ENCODE measurements around the gene TNIP2. TPM values are rescaled to one million over a fixed set of nuclear protein-coding genes. Genes with fewer than 3 reads are reported as not detected.

Gene TNIP2
- total and polyA plus RNA-seq, 9 donors = 6.4 to 43.2 (median 30.5) TPM

GRCh38 chr4:2725380-2725779, 30.8 kb downstream of the TNIP2 start:
- TF ChIP-seq POLR2A (IDR thresholded peaks at IDR 0.05) = no peak
- no peak for TF ChIP-seq EP300 (IDR thresholded peaks at IDR 0.05)
- no peak for TF ChIP-seq CTCF (IDR thresholded peaks at IDR 0.05)
- Histone ChIP-seq H3K36me3 (no peaks in the 10 kb centered on the region), H3K4me3 (no peak overlapping the region), H3K27me3 (no peaks in the 10 kb centered on the region), H3K27ac (no peak overlapping the region), H3K9me3 (no peaks in the 10 kb centered on the region), H3K4me1 (ENCODE audit: insufficient read depth) (no peaks in the 10 kb centered on the region)
- 89 to 95% (median 93%) methylated on average over 4 of the region's 4 CpGs for WGBS, 3 donors
- intact Hi-C loops (cut with DNase I) = no loop called here
- no peak for DNase-seq

GRCh38 chr4:2723751-2724150, 32.4 kb downstream of the TNIP2 start:
- H3K27ac ChIP-seq = no peak overlapping the region
- H3K9me3 ChIP-seq = no peaks in the 10 kb centered on the region
- no peak for TF ChIP-seq CTCF (IDR thresholded peaks at IDR 0.05)
- 87 to 94% (median 90%) methylated on average over 3 of the region's 3 CpGs for WGBS, 3 donors
- intact Hi-C loops (cut with DNase I) = no loop called here
- H3K36me3 ChIP-seq = no peaks in the 10 kb centered on the region
- no peaks in the 10 kb centered on the region for H3K4me1 ChIP-seq (ENCODE audit: insufficient read depth)
- H3K4me3 ChIP-seq = no peak overlapping the region
- peak in 2 of 5 donors; percentile 5 to 23 for DNase-seq
- H3K27me3 ChIP-seq = no peaks in the 10 kb centered on the region

DNA sequence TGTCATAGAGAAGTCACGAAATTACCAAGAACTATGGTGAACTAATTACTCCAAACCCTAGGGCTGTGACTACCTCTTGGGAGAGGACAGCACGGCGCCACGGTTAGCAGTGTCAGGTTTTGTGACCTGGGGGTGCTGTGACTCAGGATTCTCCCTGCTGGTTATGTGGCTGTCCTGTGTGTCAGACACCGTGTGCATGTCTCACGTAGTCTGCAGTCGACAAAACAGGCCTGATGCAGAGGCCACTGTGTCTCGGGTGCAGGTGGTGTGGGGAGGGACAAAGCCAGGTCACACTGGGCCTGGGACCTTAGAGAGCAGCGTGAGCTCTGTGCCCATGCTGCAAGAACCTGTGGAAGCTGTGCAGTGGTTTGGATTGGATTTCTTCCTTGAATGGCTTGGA, 34.1 kb downstream of the TNIP2 start:
- no peak overlapping the region for H3K27ac ChIP-seq
- DNase-seq = peak in 2 of 5 donors; percentile 6 to 15
- H3K4me1 ChIP-seq (ENCODE audit: insufficient read depth) = no peaks in the 10 kb centered on the region
- H3K36me3 ChIP-seq = no peaks in the 10 kb centered on the region
- H3K9me3 ChIP-seq = no peaks in the 10 kb centered on the region
- H3K4me3 ChIP-seq = no peak overlapping the region
- no peaks in the 10 kb centered on the region for H3K27me3 ChIP-seq
- intact Hi-C loops (cut with DNase I) = no loop called here
- WGBS, 3 donors = 91 to 96% (median 94%) methylated on average over 9 of the region's 9 CpGs
- TF ChIP-seq EP300 (IDR thresholded peaks at IDR 0.05) (no peak), CTCF (IDR thresholded peaks at IDR 0.05) (no peak), POLR2A (IDR thresholded peaks at IDR 0.05) (no peak)

DNA sequence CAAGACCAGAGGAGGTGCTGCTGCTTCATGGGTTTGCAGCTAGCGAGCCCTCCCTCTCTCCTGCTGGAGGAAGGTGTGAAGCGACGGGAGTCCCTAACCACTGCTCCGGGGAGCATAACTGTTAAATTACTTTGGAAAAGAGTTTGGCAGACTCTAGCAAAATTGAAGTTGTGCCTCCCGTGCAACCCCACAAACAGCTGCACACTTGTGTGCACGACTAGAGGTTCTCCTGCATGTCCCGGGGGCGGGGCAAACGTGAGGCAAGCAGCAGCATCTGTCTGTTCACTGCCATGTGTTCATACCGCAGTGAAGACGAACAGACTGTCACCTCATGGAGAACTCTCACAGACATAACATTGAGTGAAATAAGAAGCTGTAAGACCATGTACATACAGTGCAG, 34.5 kb downstream of the TNIP2 start:
- Histone ChIP-seq H3K27me3 (no peaks in the 10 kb centered on the region), H3K36me3 (no peaks in the 10 kb centered on the region), H3K4me3 (no peak overlapping the region), H3K27ac (no peak overlapping the region), H3K4me1 (ENCODE audit: insufficient read depth) (no peaks in the 10 kb centered on the region), H3K9me3 (no peaks in the 10 kb centered on the region)
- TF ChIP-seq POLR2A (IDR thresholded peaks at IDR 0.05) (no peak), CTCF (IDR thresholded peaks at IDR 0.05) (no peak), EP300 (IDR thresholded peaks at IDR 0.05) (no peak)
- DNase-seq = peak in 2 of 5 donors; percentile 6 to 13
- 69 to 84% (median 71%) methylated on average over 11 of the region's 11 CpGs for WGBS, 3 donors
- intact Hi-C loops (cut with DNase I) = no loop called here

GRCh38 chr4:2716236-2716635, 39.9 kb downstream of the TNIP2 start:
- intact Hi-C loops (cut with DNase I) = no loop called here
- no peaks in the 10 kb centered on the region for H3K36me3 ChIP-seq
- TF ChIP-seq POLR2A (IDR thresholded peaks at IDR 0.05) = no peak
- TF ChIP-seq EP300 (IDR thresholded peaks at IDR 0.05) = no peak
- no peak for TF ChIP-seq CTCF (IDR thresholded peaks at IDR 0.05)
- H3K9me3 ChIP-seq = no peaks in the 10 kb centered on the region
- 87 to 92% (median 92%) methylated on average over 8 of the region's 8 CpGs for WGBS, 3 donors
- no peak overlapping the region for H3K4me3 ChIP-seq
- H3K27me3 ChIP-seq = no peaks in the 10 kb centered on the region
- no peak overlapping the region for H3K27ac ChIP-seq
- DNase-seq = peak in 1 of 5 donors; percentile 15
- no peaks in the 10 kb centered on the region for H3K4me1 ChIP-seq (ENCODE audit: insufficient read depth)

Data from ovary (tissue), 9 donors.